ENCODE measurements around the gene ME2.
"Not testable (repeated sequence)": the region's sequence is repeated elsewhere in the genome, so short reads cannot be mapped to it uniquely, and the experiment has no call there.

The ME2 gene

GRCh38 chr18:50987261-50987660, 108.3 kb downstream of the ME2 start:
- H3K27ac ChIP-seq, result no peak overlapping the region
- TF ChIP-seq CTCF (IDR thresholded peaks at IDR 0.05), result no peak
- no peak for TF ChIP-seq ZFX (IDR thresholded peaks at IDR 0.05; ENCODE audit: borderline replicate concordance)

- no peak overlapping the region for H3K27ac ChIP-seq
- TF ChIP-seq CTCF (IDR thresholded peaks at IDR 0.05) (no peak), ZFX (IDR thresholded peaks at IDR 0.05; ENCODE audit: borderline replicate concordance) (no peak)
Measured at GRCh38 chr18:50989711-50990110, 110.8 kb downstream of the ME2 start.

- no peak for TF ChIP-seq ZFX (IDR thresholded peaks at IDR 0.05; ENCODE audit: borderline replicate concordance)
- TF ChIP-seq CTCF (IDR thresholded peaks at IDR 0.05), result no peak
- no peak overlapping the region for H3K27ac ChIP-seq
Measured at GRCh38 chr18:50992351-50992762, 113.4 kb downstream of the ME2 start.

GRCh38 chr18:50994031-50994430, 115.1 kb downstream of the ME2 start:
- no peak overlapping the region for H3K27ac ChIP-seq
- TF ChIP-seq ZFX (IDR thresholded peaks at IDR 0.05; ENCODE audit: borderline replicate concordance) (no peak), CTCF (IDR thresholded peaks at IDR 0.05) (no peak)

GRCh38 chr18:51003174-51003573, 124.3 kb downstream of the ME2 start:
- not testable (repeated sequence) for H3K27ac ChIP-seq
